22Rv1 (cell line): Measurements from ENCODE around the gene SPATA12.

Source experiments
- ZFX ChIP-seq: fragments of 450-650 bp; IDR thresholded peaks from 2 replicates; pipeline ENCODE4 v1.6.1; 2017; ENCODE audit warnings: antibody characterized with exemption, borderline replicate concordance
- TF ChIP-seq, protein P1 (sequence below): fragments of 450-650 bp; IDR thresholded peaks from 2 replicates; pipeline ENCODE4 v1.5.1; 2017; ENCODE audit warnings: mild to moderate bottlenecking

DNA sequence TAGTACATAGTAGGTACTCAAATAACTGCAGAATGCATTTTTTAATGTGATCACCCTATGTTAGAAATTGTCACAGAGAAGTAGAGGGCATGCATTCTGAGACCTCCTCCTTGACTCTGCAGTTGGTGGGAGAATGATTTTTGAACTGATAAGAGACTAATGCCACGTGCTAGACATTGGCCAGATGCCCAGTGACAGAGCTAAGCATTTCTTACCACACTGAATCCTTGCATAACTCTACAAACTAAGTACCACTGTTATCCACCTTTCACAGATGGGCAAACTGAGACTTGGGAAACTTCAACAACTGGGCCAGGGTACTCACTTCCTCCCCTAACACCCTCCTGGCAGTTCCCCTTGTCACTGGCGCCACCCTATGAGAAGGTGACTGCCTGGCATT lies 33.5 kb upstream of the SPATA12 start:
- TF ChIP-seq, protein P1, sequence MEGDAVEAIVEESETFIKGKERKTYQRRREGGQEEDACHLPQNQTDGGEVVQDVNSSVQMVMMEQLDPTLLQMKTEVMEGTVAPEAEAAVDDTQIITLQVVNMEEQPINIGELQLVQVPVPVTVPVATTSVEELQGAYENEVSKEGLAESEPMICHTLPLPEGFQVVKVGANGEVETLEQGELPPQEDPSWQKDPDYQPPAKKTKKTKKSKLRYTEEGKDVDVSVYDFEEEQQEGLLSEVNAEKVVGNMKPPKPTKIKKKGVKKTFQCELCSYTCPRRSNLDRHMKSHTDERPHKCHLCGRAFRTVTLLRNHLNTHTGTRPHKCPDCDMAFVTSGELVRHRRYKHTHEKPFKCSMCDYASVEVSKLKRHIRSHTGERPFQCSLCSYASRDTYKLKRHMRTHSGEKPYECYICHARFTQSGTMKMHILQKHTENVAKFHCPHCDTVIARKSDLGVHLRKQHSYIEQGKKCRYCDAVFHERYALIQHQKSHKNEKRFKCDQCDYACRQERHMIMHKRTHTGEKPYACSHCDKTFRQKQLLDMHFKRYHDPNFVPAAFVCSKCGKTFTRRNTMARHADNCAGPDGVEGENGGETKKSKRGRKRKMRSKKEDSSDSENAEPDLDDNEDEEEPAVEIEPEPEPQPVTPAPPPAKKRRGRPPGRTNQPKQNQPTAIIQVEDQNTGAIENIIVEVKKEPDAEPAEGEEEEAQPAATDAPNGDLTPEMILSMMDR: no peak
- TF ChIP-seq ZFX: no peak
